Activated naive CD4-positive, alpha-beta T cell treated with anti-CD3 and anti-CD28 coated beads, Interleukin-2, amount 10 ng/mL, durations not matched to agents 7 days and 5 days (primary cell): ENCODE data around the gene FGF19.

ENCODE experiments used
- CTCF ChIA-PET: fragments of 350-600 bp; sonication (Branson Sonifier 250); formaldehyde crosslinking; loops from one replicate; lab custom pipeline; 2021; ENCODE audit warnings: antibody characterized with exemption; lab: Charles Lee
- DNase-seq: peaks from one replicate; pipeline ENCODE4 v3.0.0-alpha.2; 2020
- H3K27ac Mint-ChIP-seq: one replicate; pipeline ENCODE4 v1.8.0; 2021; ENCODE audit warnings: mild to moderate bottlenecking, moderate library complexity, mixed read lengths
- H3K27me3 Mint-ChIP-seq: one replicate; pipeline ENCODE4 v1.8.0; 2021; ENCODE audit warnings: mild to moderate bottlenecking, mixed read lengths
- H3K36me3 Mint-ChIP-seq: one replicate; pipeline ENCODE4 v1.8.0; 2021; ENCODE audit warnings: mixed read lengths
- H3K4me1 Mint-ChIP-seq: one replicate; pipeline ENCODE4 v1.8.0; 2021; ENCODE audit warnings: mixed read lengths
- H3K4me3 Mint-ChIP-seq: one replicate; pipeline ENCODE4 v1.8.0; 2021; ENCODE audit warnings: mild to moderate bottlenecking, moderate library complexity, mixed read lengths
- H3K9me3 Mint-ChIP-seq: one replicate; pipeline ENCODE4 v1.8.0; 2021; ENCODE audit warnings: mixed read lengths

FGF19 gene

DNA sequence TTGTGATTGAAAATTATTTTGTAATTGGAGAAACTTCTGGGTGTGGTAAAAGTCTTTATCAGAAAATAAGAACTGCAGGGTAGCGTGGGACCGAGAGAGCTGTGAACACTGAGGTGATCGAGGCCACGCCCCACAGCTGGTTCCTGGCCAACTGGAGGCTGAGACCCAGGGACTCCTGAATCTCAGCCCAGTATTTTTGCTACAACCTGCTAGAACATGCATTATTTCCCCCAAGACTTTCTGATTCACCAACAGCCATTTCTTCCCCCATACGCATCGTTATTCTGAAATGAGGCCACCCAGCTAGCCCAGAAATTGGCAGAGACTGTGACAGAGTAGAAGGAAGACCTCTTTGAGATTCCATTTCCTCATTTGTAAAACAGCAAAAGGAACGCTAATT is 3.4 kb upstream of the FGF19 start:
- DNase-seq = no peak
- H3K36me3 Mint-ChIP-seq = peaks cover 2% of the 10 kb centered on the region
- H3K4me1 Mint-ChIP-seq = peaks cover 20% of the 10 kb centered on the region
- peaks cover 81% of the 10 kb centered on the region for H3K27me3 Mint-ChIP-seq
- H3K9me3 Mint-ChIP-seq = peaks cover 5% of the 10 kb centered on the region
- no peak overlapping the region for H3K4me3 Mint-ChIP-seq
- no peak overlapping the region for H3K27ac Mint-ChIP-seq
- CTCF ChIA-PET = interaction anchor here (0.6 to 2.6 kb wide), 2 partner anchors 94 to 135 kb away, joined by 3 to 5 read pairs; no protein-coding TSS in a partner anchor

GRCh38 chr11:69705901-69706787 is 2.3 kb upstream of the FGF19 start:
- no peak for DNase-seq
- Mint-ChIP-seq H3K27ac (no peak overlapping the region), H3K36me3 (no peaks in the 10 kb centered on the region), H3K9me3 (no peaks in the 10 kb centered on the region), H3K4me3 (no peak overlapping the region), H3K4me1 (peaks cover 12% of the 10 kb centered on the region), H3K27me3 (peaks cover 86% of the 10 kb centered on the region)
- CTCF ChIA-PET = interaction anchor here (2.6 kb wide), 1 partner anchor 136 kb away, joined by 5 read pairs; no protein-coding TSS in a partner anchor

DNA sequence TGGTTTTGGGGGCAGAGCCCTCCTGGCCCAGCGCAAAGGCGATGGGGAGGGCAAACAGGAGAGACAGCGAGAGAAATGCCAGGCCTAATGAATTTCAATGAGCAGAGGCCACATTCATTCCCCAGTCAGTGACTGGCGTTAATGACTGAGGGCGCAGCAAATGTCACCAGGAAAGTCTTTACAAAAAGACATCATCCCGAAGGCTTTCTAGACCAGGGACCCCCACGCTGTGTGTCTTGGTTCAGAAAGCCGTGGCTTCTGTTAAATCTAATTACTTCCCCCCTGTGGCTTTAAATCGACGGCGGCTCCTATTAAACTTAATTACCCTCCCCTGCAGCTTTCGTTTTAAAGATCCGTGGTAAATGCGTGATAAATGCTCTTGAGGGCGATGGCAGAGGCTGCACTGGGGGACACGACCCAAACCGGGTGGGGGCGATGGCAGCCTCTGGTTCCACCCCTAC is 1.6 kb upstream of the FGF19 start:
- peaks cover 12% of the 10 kb centered on the region for H3K4me1 Mint-ChIP-seq
- H3K36me3 Mint-ChIP-seq = no peaks in the 10 kb centered on the region
- CTCF ChIA-PET = no interaction called here
- no peak for DNase-seq
- no peak overlapping the region for H3K4me3 Mint-ChIP-seq
- H3K9me3 Mint-ChIP-seq = no peaks in the 10 kb centered on the region
- no peak overlapping the region for H3K27ac Mint-ChIP-seq
- peaks cover 89% of the 10 kb centered on the region for H3K27me3 Mint-ChIP-seq

- Mint-ChIP-seq H3K9me3 (no peaks in the 10 kb centered on the region), H3K27ac (peak overlapping the region; percentile 26), H3K4me3 (no peak overlapping the region), H3K4me1 (peaks cover 12% of the 10 kb centered on the region), H3K27me3 (peaks cover 88% of the 10 kb centered on the region), H3K36me3 (no peaks in the 10 kb centered on the region)
- CTCF ChIA-PET = no interaction called here
- DNase-seq = no peak
These were observed 859 bp upstream of the FGF19 start for GRCh38 chr11:69704508-69705253.

DNA sequence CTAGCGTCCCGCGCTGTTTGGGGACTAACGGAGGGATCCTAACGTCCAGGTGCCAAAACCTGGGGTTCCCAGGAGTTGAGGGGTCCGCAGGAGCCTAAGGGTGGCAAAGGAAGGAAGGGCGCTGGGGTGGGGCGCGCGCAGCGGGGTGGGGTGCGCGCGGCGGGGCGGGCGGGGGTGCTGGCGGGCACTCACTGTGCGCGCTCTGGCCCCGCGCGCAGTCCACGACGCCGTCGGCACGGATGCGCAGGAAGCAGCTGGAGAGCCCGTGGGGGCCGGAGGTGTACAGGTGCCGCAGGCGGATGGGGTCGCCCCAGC is 412 bp downstream of the FGF19 start:
- Mint-ChIP-seq H3K9me3 (no peaks in the 10 kb centered on the region), H3K36me3 (no peaks in the 10 kb centered on the region), H3K4me1 (peaks cover 12% of the 10 kb centered on the region), H3K4me3 (no peak overlapping the region), H3K27me3 (peaks cover 91% of the 10 kb centered on the region), H3K27ac (peak overlapping the region; percentile 62)
- DNase-seq = no peak
- CTCF ChIA-PET = no interaction called here

DNA sequence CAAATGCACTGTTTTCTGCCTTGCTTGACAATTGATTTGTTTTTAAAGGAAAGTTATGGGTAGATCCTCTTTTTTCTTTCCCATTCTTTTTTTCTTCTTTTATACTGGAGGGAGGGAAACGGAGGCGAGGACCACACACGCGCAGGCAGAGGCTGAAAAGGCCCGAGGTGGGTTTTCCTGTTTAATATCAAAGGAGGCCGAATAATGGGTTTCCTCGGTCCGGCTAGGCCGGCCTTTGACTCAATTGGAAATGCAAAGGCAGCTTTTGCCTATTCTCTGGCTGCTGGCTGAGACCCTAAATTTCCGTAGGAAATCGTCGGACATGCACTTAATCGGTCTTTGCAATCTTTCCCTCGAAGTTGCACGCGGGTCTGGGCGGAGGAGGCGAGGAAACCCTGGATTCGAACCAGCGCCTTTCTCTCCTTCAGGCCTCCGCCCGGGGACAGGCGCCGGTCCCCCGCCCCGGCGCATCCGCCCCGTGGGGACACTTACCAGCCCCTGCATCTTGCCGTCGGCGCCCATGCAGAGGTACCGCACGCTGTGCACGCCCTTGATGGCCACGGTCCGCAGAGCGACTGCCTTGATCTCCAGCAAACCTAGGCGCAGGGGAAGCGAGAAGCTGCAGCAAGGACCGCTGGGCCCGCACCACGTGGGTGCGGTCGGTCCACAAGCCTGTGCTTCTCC is 911 bp downstream of the FGF19 start:
- Mint-ChIP-seq H3K9me3 (no peaks in the 10 kb centered on the region), H3K4me3 (no peak overlapping the region), H3K4me1 (peaks cover 12% of the 10 kb centered on the region), H3K27me3 (peaks cover 94% of the 10 kb centered on the region), H3K36me3 (no peaks in the 10 kb centered on the region), H3K27ac (peak overlapping the region; percentile 62)
- DNase-seq = no peak
- CTCF ChIA-PET = no interaction called here

DNA sequence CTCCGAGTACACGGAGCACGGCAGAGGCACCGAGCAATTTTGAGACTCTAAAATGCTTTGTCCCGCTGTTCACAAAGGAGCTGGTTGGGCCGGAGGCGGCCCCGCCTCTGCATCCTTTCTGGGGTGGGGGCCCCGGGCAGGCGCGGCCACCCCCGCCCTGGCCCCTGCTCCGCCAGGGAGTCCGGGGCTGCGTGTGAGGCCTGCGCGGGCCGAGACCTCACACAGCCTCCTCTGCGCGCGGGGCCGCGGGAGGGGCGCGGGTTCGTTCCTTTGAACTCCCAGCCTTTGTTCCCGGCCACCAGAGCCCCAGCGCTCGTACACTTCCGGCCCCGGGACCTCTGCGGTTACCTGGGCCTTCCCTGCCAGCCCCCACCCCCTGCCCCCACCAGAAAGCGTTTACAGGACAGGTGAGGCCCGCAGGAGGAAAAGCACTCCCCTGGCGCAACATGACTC is 1.6 kb downstream of the FGF19 start:
- H3K27ac Mint-ChIP-seq = no peak overlapping the region
- CTCF ChIA-PET = no interaction called here
- DNase-seq = no peak
- no peaks in the 10 kb centered on the region for H3K9me3 Mint-ChIP-seq
- H3K4me1 Mint-ChIP-seq = peaks cover 12% of the 10 kb centered on the region
- H3K27me3 Mint-ChIP-seq = peaks cover 94% of the 10 kb centered on the region
- no peaks in the 10 kb centered on the region for H3K36me3 Mint-ChIP-seq
- H3K4me3 Mint-ChIP-seq = no peak overlapping the region

DNA sequence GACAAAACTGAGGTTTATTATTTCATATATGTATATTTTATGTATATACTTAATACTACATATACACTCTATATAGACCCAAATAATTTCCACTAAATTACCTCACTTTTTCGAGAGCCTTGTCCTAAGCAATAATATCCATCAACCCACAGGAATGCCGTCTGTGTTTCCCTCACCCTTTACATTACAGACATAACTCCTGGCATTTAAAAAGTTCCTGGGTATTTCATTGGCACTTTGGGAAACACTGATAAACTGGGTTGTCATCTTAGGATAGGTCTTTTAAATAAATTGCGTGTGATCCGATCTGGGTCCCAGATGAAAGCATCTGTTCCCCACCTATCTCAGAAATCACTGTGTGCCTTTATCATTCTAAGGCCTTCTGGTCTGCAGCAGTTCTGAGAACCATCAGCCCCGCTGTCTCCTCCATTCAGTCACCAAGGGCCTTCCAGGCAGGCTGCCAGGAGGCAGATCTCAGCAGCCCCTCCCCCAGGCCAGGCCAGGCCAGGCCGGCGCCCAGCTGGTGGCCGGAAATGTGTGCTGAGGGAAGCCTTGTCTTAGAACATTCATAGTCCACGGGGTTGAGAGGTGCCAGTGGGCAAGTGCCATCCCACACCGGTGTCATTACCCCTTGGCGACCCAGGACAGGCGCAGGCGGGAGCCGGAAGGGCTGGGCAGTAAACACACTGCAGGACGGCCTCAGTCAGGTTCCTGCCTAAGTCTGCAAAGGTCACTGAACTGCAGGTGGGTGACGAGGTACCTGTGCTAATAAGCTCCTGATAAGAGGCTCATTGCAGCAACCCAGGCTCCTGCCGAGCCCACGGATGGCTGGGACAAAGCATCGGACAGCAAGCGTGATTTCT is 3.3 kb downstream of the FGF19 start:
- CTCF ChIA-PET = interaction anchor here (1.1 kb wide), 1 partner anchor 496 kb away, joined by 3 read pairs; no protein-coding TSS in a partner anchor
- DNase-seq = no peak

DNA sequence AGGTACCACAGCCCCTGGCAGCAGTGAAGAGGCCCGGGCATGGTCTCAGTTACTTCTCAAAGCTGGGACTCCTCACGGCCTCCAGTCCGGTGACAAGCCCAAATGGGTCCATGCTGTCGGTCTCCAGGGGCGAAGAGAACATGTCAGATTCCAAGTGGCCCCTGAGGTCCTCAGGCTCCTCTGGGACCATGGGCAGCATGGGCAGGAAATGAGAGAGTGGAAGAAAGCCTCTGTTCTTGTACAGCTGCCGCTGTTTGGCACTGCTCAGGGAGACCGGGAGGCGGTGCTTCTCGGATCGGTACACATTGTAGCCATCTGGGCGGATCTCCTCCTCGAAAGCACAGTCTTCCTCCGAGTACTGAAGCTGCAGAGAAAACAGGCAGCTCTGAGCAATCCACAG is 4.6 kb downstream of the FGF19 start:
- Mint-ChIP-seq H3K4me1 (peaks cover 5% of the 10 kb centered on the region), H3K9me3 (no peaks in the 10 kb centered on the region), H3K4me3 (no peak overlapping the region), H3K36me3 (no peaks in the 10 kb centered on the region), H3K27me3 (peaks cover 92% of the 10 kb centered on the region), H3K27ac (no peak overlapping the region)
- CTCF ChIA-PET = interaction anchor here (1.1 kb wide), 1 partner anchor 498 kb away, joined by 3 read pairs; no protein-coding TSS in a partner anchor
- no peak for DNase-seq

More for the DNA sequence above, 3.3 kb downstream of the FGF19 start:
- Mint-ChIP-seq H3K27me3 (peaks cover 92% of the 10 kb centered on the region), H3K27ac (no peak overlapping the region), H3K4me3 (no peak overlapping the region), H3K9me3 (no peaks in the 10 kb centered on the region), H3K4me1 (peaks cover 11% of the 10 kb centered on the region), H3K36me3 (no peaks in the 10 kb centered on the region)

DNA sequence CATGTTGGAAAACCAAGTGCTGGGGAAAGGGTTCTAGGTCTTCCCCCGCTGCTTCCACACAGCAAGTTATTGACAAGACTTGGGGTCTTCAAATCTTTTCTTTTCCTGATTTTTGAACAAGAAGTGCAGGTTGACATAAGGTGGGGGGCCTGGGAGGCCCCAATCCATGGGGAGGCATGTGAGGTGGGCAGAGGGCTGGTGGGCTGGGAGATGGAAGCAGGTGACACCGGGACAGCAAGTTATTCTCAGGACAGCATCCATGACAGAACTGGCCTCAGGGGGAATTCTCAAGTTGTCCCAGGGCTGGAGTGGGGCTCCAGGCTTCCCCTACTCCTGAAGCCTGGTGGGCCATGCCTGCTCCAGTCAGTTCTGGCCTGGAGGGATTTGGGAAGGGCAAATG is 5.5 kb downstream of the FGF19 start:
- H3K9me3 Mint-ChIP-seq = no peaks in the 10 kb centered on the region

GRCh38 chr11:69697861-69698260 is 6.0 kb downstream of the FGF19 start:
- Mint-ChIP-seq H3K36me3 (no peaks in the 10 kb centered on the region), H3K27me3 (peaks cover 87% of the 10 kb centered on the region), H3K4me3 (no peak overlapping the region), H3K4me1 (peaks cover 2% of the 10 kb centered on the region), H3K9me3 (no peaks in the 10 kb centered on the region), H3K27ac (no peak overlapping the region)
- CTCF ChIA-PET = no interaction called here
- no peak for DNase-seq

More for the DNA sequence above, 5.5 kb downstream of the FGF19 start:
- no peak for DNase-seq
- Mint-ChIP-seq H3K4me3 (no peak overlapping the region), H3K27ac (no peak overlapping the region), H3K27me3 (peaks cover 88% of the 10 kb centered on the region), H3K4me1 (peaks cover 4% of the 10 kb centered on the region), H3K36me3 (no peaks in the 10 kb centered on the region)
- CTCF ChIA-PET = no interaction called here

DNA sequence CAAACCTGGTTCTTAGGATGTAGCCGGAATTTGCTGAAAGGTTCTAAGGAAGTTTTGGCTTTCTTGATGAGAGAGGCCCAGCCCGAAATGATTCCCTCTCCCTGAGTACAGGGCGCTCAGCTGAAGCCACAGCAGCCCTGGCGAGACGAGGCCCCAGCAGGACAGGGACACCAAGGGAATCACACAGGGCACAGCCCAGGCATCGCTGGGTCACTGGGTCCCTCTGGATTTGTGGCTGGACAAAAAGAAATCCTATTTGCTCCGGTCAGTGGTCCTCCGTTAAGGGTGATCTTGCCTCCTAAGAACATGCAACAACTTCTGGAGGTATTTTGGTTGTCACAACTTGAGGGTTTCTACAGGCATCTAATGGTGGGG is 6.4 kb downstream of the FGF19 start:
- Mint-ChIP-seq H3K4me1 (no peaks in the 10 kb centered on the region), H3K36me3 (no peaks in the 10 kb centered on the region), H3K9me3 (no peaks in the 10 kb centered on the region), H3K27ac (no peak overlapping the region), H3K27me3 (peaks cover 83% of the 10 kb centered on the region), H3K4me3 (no peak overlapping the region)
- DNase-seq = no peak
- CTCF ChIA-PET = no interaction called here

- H3K4me3 Mint-ChIP-seq = no peak overlapping the region
- H3K27me3 Mint-ChIP-seq = peaks cover 82% of the 10 kb centered on the region
- DNase-seq = no peak
- no peaks in the 10 kb centered on the region for H3K4me1 Mint-ChIP-seq
- H3K36me3 Mint-ChIP-seq = no peaks in the 10 kb centered on the region
- no peak overlapping the region for H3K27ac Mint-ChIP-seq
- CTCF ChIA-PET = interaction anchor here (1.2 kb wide), 1 partner anchor 219 kb away, joined by 4 read pairs; no protein-coding TSS in a partner anchor
- no peaks in the 10 kb centered on the region for H3K9me3 Mint-ChIP-seq
These were observed 6.9 kb downstream of the FGF19 start for GRCh38 chr11:69696749-69697468.
